ENCODE data around the gene GEMIN4. TPM values are rescaled to one million over a fixed set of nuclear protein-coding genes. Genes with fewer than 3 reads are reported as not detected.
"Not testable (repeated sequence)": the region's sequence is repeated elsewhere in the genome, so short reads cannot be mapped to it uniquely, and the experiment has no call there.

GEMIN4 gene
- total RNA-seq, 1 experiment from 2014 or later: 48.4 TPM

DNA sequence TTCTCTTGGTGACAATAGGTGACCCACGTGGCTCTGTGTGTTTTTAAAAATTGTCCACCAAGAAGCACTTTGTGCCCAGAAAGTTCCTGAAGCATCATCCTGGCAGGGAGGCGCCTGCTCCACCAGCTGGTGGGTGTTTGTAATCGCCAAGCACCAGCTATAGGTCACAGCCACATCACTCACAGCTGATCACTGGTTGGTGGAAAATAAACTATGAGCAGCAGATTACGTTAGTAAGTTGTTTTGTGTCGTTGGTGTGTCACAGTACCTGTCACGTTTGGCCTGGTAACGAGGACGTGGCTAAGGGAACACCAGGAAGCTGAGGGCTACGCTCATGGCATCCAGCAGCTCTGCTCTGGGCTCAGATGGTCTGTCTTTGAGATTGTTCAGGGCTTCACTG lies 40.2 kb upstream of the GEMIN4 start:
- Mint-ChIP-seq H3K36me3 (peaks cover 43% of the 10 kb centered on the region), H3K4me3 (no peak overlapping the region), H3K27me3 (ENCODE audit: low read depth) (no peaks in the 10 kb centered on the region), H3K9me3 (no peaks in the 10 kb centered on the region), H3K27ac (peak overlapping the region; percentile 74), H3K4me1 (peaks cover 15% of the 10 kb centered on the region)
- CTCF ChIA-PET: interaction anchor here (0.6 to 10.3 kb wide), 5 partner anchors 10 to 264 kb away, joined by 3 to 190 read pairs (median 3); partner anchors contain the start of genes GLOD4, MRM3, NXN and TIMM22
- DNase-seq (ENCODE audit: low spot score) (no peak), ATAC-seq (no peak)
- no peak for TF ChIP-seq IRF2 (CRISPR knock-in tag; IDR thresholded peaks at IDR 0.05; ENCODE audit: borderline replicate concordance, low read depth)
- TF ChIP-seq, protein P1, sequence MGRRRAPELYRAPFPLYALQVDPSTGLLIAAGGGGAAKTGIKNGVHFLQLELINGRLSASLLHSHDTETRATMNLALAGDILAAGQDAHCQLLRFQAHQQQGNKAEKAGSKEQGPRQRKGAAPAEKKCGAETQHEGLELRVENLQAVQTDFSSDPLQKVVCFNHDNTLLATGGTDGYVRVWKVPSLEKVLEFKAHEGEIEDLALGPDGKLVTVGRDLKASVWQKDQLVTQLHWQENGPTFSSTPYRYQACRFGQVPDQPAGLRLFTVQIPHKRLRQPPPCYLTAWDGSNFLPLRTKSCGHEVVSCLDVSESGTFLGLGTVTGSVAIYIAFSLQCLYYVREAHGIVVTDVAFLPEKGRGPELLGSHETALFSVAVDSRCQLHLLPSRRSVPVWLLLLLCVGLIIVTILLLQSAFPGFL (CRISPR knock-in tag; IDR thresholded peaks at IDR 0.05; ENCODE audit: borderline replicate concordance): no peak
- POLR2A ChIA-PET: no interaction called here

DNA sequence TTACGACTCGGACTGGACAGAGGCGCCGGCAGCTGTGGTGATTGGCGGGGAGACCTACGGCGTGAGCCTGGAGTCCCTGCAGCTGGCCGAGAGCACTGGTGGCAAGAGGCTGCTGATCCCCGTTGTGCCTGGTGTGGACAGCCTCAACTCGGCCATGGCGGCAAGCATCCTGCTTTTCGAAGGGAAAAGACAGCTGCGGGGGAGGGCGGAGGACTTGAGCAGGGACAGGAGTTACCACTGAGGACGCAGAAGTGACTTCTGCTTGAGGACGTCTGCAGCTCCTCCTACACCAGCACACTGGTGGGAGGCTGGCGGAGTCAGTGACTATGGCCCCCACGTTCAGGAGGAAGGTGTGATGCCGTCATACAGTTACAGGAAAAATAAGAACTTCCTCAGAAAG lies 39.8 kb upstream of the GEMIN4 start:
- no peak for ATAC-seq
- H3K9me3 Mint-ChIP-seq: no peaks in the 10 kb centered on the region
- DNase-seq (ENCODE audit: low spot score): no peak
- peaks cover 42% of the 10 kb centered on the region for H3K36me3 Mint-ChIP-seq
- TF ChIP-seq CREB1 (CRISPR knock-in tag; IDR thresholded peaks at IDR 0.05): no peak
- H3K27ac Mint-ChIP-seq: 0 out of 2 replicates have a peak overlapping the region, but pooled peaks have one; percentile 26
- H3K4me1 Mint-ChIP-seq: peaks cover 15% of the 10 kb centered on the region
- CTCF ChIA-PET: interaction anchor here (0.6 to 10.3 kb wide), 5 partner anchors 9 to 265 kb away, joined by 3 to 190 read pairs (median 3); partner anchors contain the start of genes GLOD4, MRM3, NXN and TIMM22
- H3K27me3 Mint-ChIP-seq (ENCODE audit: low read depth): no peaks in the 10 kb centered on the region
- POLR2A ChIA-PET: no interaction called here
- H3K4me3 Mint-ChIP-seq: no peak overlapping the region

DNA sequence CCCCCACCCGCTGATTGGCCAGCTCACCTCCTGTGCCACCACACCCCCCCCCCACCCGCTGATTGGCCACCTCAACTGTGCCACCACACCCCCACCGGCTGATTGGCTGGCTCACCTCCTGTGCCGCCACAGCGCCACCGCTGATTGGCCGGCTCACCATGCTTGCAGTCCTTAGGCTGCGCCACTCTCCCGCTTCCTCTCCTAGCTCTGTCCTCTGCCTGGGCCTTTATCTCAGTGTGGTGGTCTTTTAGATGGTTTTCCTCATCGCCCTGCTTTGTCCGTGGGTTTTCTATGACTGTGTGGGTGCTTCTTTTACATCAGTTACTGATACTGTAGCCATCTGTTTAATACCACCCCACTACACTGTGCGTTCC lies 38.8 kb upstream of the GEMIN4 start:
- ATAC-seq: peak; percentile 8
- H3K27me3 Mint-ChIP-seq (ENCODE audit: low read depth); H3K9me3 Mint-ChIP-seq; DNase-seq (ENCODE audit: low spot score); H3K4me3 Mint-ChIP-seq; POLR2A ChIA-PET: not testable (repeated sequence)
- Mint-ChIP-seq H3K27ac (peak overlapping the region; percentile 21; the same call in 1 of the 2 replicates), H3K36me3 (peaks cover 42% of the 10 kb centered on the region), H3K4me1 (peaks cover 15% of the 10 kb centered on the region)
- TF ChIP-seq NFYB (CRISPR knock-in tag; conservative IDR thresholded peaks at IDR 0.05; ENCODE audit: low read depth): peak; percentile 69
- CTCF ChIA-PET: interaction anchor here (1.4 to 10.3 kb wide), 2 partner anchors 190 to 206 kb away, joined by 3 to 190 read pairs; partner anchors contain the start of genes NXN and TIMM22

DNA sequence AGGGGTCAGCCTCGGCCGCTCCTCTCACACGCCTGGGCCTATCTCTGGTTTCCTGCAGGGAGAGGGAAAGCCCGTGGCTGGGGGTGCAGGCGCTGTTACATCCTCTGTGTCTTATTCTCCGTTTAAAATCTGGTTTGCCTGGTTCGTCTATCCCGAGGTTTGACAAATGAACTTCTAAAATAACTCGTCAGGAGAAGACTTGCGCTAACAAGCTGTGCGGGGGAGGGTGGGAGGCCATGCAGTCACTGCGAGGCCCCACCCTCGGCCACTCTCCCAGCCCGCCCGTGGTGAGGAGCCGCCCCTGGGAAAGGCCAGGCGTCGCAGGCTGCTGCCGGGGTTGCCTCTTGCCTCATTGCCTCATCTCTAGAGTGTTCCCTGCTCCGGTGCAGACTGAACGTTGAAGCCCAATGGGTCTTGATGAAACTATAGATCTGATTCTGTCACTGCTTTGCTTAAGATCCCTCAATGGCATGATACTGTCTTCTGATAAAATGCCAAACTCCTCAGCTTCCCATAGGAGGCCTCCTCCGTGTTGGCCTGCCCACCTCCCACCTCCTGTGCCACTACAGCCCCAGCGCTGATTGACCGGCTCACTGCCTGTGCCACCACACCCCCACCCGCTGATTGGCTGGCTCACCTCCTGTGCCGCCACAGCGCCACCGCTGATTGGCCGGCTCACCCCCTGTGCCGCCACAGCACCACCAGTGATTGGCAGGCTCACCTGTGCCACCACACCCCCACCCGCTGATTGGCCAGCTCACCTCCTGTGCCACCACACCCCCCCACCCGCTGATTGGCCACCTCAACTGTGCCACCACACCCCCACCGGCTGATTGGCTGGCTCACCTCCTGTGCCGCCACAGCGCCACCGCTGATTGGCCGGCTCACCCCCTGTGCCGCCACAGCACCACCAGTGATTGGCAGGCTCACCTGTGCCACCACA lies 38.1 kb upstream of the GEMIN4 start:
- Mint-ChIP-seq H3K27ac (peak overlapping the region; percentile 76; the same call in 1 of the 2 replicates), H3K4me1 (peaks cover 15% of the 10 kb centered on the region), H3K36me3 (peaks cover 42% of the 10 kb centered on the region)
- CTCF ChIA-PET: interaction anchor here (1.4 to 10.3 kb wide), 2 partner anchors 190 to 207 kb away, joined by 3 to 190 read pairs; partner anchors contain the start of genes NXN and TIMM22
- H3K4me3 Mint-ChIP-seq; DNase-seq (ENCODE audit: low spot score); H3K27me3 Mint-ChIP-seq (ENCODE audit: low read depth); POLR2A ChIA-PET; H3K9me3 Mint-ChIP-seq: not testable (repeated sequence)
- TF ChIP-seq NFYB (CRISPR knock-in tag; conservative IDR thresholded peaks at IDR 0.05; ENCODE audit: low read depth): peak; percentile 82
- peak; percentile 37 for ATAC-seq

DNA sequence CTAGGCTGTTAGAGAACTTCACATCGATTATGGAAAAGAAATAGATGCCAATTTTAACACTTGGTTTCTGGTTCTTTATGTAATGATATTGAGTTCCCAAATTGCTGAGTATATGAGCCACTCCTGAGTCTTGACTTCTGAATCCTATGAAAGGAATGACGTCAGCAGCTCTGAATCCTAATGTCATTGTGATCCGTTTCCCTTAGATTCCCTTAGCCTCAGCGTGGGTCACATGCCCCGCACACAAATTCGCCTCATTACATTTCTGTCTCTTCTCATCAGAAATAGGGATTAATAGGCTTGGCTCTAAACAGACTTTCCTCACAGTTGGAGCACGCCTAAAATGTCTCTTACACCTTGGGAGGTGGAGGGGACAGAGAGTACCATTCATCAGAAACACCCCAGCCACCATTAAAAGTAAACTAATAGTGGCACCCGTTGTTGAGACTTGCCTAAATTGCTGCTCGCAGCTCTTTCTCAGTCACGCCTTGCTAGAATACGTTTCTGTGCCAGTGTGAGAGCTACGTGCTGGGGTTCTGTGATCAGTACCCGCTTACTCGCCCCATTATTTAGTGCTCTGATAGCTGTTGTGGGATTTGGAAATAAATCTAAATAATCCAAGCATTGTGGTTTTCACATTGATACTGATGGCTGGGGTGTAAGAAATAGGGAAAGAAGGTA lies 37.2 kb upstream of the GEMIN4 start:
- CTCF ChIA-PET: interaction anchor here (1.0 kb wide), 1 partner anchor 207 kb away, joined by 6 read pairs; the partner anchor contains the start of gene TIMM22

DNA sequence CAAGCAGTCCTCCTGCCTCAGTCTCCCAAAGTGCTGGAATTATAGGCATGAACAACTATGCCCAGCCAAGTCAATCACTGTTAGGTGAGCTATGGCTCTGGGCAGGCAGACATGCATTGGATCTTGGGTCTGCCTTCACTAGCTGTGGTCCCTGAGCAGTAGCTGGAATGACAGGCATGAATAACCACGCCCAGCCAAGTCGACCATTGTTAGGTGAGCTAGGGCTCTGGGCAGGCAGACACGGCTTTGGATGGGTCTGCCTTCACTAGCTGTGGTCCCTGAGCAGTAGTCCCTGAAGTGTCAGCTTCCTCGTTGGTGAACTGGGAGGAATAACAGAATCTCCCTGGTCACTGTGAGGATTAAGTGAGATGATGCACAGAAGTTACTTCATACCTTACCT lies 36.5 kb upstream of the GEMIN4 start:
- ChIA-PET CTCF (interaction anchor here (1.0 kb wide), 1 partner anchor 208 kb away, joined by 6 read pairs; the partner anchor contains the start of gene TIMM22), POLR2A (interaction anchor here (1.2 kb wide), 1 partner anchor 191 kb away, joined by 3 read pairs; the partner anchor contains the start of gene NXN)
- H3K4me3 Mint-ChIP-seq: no peak overlapping the region
- no peak overlapping the region for H3K27ac Mint-ChIP-seq
- peaks cover 11% of the 10 kb centered on the region for H3K4me1 Mint-ChIP-seq
- H3K36me3 Mint-ChIP-seq: peaks cover 46% of the 10 kb centered on the region
- H3K9me3 Mint-ChIP-seq: no peaks in the 10 kb centered on the region
- ATAC-seq (no peak), DNase-seq (ENCODE audit: low spot score) (no peak)
- H3K27me3 Mint-ChIP-seq (ENCODE audit: low read depth): no peaks in the 10 kb centered on the region
- peak; percentile 5; the same call in 1 of the 2 replicates for TF ChIP-seq ZNF121 (CRISPR knock-in tag; IDR thresholded peaks at IDR 0.05)
- TF ChIP-seq, protein P2, sequence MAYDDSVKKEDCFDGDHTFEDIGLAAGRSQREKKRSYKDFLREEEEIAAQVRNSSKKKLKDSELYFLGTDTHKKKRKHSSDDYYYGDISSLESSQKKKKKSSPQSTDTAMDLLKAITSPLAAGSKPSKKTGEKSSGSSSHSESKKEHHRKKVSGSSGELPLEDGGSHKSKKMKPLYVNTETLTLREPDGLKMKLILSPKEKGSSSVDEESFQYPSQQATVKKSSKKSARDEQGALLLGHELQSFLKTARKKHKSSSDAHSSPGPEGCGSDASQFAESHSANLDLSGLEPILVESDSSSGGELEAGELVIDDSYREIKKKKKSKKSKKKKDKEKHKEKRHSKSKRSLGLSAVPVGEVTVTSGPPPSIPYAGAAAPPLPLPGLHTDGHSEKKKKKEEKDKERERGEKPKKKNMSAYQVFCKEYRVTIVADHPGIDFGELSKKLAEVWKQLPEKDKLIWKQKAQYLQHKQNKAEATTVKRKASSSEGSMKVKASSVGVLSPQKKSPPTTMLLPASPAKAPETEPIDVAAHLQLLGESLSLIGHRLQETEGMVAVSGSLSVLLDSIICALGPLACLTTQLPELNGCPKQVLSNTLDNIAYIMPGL (CRISPR knock-in tag; IDR thresholded peaks at IDR 0.05): no peak

More for the DNA sequence above, 37.2 kb upstream of the GEMIN4 start:
- Mint-ChIP-seq H3K36me3 (peaks cover 42% of the 10 kb centered on the region), H3K9me3 (no peaks in the 10 kb centered on the region), H3K4me1 (peaks cover 9% of the 10 kb centered on the region; the same call in 1 of the 2 replicates), H3K4me3 (no peak overlapping the region), H3K27me3 (ENCODE audit: low read depth) (no peaks in the 10 kb centered on the region), H3K27ac (peak overlapping the region; percentile 80)
- POLR2A ChIA-PET: interaction anchor here (1.2 kb wide), 1 partner anchor 191 kb away, joined by 3 read pairs; the partner anchor contains the start of gene NXN
- TF ChIP-seq JAZF1 (CRISPR knock-in tag; IDR thresholded peaks at IDR 0.05) (no peak), ZNF219 (CRISPR knock-in tag; IDR thresholded peaks at IDR 0.05; ENCODE audit: borderline replicate concordance) (no peak), ATF1 (CRISPR knock-in tag; IDR thresholded peaks at IDR 0.05) (no peak)
- no peak for ATAC-seq
- DNase-seq (ENCODE audit: low spot score): no peak

Data from WTC11 (cell line).